Cardiac septum (tissue), 1 donor: ENCODE data around the gene PLXNA2. TPM values are rescaled to one million over a fixed set of nuclear protein-coding genes. Genes with fewer than 3 reads are reported as not detected.

ENCODE experiments used
- DNase-seq: peaks from one replicate; pipeline ENCODE4 v3.0.0-alpha.2; 2020; ENCODE audit warnings: low spot score
- intact Hi-C: fragments of 100-400 bp; cut with DNase I; formaldehyde crosslinking; loops from one replicate; pipeline ENCODE4 v1.14.0; 2022
- total RNA-seq: library from RNA; stranded (reverse); fragmentation: NEBNext Ultra II Directional; extraction: Animal tissue kit (Norgen Biotek cat#: 25700); gene quantifications from one replicate; pipeline ENCODE4 v1.2.1, GENCODE V29; 2021
- donor health status: DM: no; HTN: no; CAD: no.

The PLXNA2 gene
- total RNA-seq, 1 donor from 2014 or later = 23.8 TPM

DNA sequence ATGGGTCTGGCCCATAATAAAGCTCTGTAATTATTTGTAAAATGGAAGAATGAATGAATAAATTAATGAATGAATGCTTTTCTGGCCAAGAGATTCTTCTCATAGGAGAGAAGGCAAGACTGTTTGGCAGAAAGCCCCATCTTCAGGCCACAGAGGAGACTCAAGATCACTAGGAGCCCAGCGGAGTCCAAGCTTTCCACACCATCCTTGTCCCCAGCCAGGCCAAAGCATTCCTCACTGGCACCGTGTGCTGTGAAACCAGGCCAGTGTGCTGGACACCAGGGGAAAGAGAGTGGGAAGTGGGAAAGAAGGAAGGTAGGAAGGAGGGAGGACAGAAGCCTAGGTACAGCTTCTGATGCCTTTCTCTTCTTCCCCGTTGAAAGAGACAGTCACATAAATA is 86.4 kb downstream of the PLXNA2 start:
- intact Hi-C loops = no loop called here
- DNase-seq = no peak

- DNase-seq = no peak
- intact Hi-C loops = no loop called here
Observed at GRCh38 chr1:208156741-208157140, 87.4 kb downstream of the PLXNA2 start.

GRCh38 chr1:208156310-208156709 is 87.9 kb downstream of the PLXNA2 start:
- no peak for DNase-seq
- intact Hi-C loops = no loop called here

DNA sequence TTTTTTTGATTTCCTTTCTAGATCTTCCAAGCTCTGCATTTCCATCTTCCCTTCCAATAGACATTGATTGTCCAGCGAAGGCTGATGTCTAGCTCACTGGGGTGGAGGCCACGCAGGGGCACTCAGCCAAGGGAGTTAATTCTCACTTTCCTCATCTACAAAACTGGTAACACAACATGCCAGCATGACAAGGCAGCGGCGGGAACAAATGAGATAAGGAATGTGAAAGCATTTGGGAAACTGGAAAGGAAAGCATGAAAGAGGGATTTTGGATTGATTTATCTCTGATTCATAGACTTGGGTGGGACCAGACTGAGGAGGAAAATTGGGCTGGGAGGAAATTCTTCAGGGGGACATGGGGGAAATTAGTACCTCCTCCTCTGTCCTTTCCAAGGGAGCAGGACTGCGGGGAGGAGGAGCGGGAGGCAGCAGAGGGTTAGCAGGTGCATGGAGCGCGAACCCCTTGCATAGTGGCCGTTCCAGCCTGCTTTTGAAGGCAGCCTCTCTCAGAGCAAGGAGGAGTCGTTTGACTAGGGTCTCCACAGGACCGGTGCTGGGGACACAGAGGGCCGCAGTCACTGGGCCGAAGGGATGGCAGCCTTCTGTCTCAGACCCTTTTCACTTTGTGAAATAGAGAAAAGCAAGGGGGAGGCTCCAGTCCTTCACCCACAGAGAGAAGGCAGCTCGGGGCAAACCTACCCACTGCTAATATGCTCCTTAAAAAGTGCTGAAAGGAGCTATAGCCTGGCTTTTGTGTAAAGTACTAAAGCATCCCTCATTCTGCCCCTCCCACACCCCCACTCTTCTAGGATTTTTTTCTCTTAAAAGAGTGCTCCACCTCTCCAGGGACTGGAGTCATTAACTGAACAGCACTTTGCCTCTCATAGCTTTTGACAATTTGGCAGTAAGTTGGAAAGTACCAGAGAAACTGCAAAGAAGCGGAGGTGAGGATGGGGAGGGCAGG is 89.2 kb downstream of the PLXNA2 start:
- DNase-seq = no peak
- intact Hi-C loops = no loop called here

- intact Hi-C loops = no loop called here
Observed at GRCh38 chr1:208154040-208154439, 90.1 kb downstream of the PLXNA2 start.

DNA sequence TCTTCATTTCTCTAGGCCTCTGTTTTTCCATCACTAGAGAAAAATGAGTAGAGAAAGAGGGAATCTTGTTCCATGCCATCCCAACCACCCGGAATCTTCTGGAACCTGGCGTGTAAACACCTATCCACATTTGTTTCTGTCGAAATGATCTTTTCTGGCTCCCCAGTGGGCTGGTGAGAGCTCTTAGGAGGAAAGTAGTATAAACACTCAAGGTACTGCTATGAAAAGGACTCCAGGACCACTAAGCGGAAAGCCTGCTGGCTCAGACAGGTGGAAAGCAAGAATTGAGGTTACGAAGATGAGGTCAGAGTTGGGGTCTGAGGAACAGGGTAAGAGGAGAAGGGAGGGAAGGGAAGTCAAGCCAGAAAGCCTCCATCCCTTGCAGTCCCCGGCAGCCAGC is 90.8 kb downstream of the PLXNA2 start:
- no peak for DNase-seq
- intact Hi-C loops = no loop called here

More at GRCh38 chr1:208154040-208154439, 90.1 kb downstream of the PLXNA2 start:
- DNase-seq = no peak

DNA sequence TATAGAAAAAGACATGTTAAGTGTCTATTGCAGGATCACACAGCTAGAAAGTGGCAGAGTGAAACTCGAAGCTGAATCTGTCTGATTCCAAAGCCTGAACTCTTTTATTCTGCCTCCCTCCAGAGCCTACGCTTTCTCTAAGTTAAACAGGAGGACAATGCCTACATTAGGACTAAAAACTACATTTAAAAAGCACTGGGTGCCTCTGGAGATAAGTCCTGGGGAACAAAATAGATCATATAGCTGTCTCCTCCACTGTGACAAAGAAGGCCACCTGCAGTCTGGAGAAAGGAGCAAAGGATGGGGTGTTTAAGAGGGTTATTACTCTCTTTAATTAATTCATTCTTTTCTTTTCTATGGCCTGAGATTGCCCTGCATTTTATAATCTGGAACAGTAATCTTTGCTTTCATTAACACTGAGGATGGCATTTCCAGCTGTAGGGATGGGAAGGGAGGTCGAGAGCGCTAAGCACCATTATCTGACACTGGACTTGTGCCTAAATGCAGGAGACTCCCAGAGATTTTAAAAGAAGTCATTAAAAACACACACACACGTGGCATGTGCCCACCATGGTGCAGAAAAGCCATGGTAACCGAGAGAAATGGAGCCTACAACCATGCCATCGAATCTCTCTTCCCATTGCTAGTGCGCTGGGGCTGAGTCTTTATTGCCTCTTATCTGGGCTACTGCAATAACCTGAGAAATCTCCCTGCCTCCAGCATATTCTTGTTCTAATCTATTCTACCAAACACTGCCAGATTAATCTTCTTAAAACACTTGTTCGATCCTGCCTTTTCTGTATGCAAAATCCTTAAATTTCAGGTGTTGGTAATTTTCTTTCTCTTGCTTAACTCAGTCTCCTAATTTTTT is 92.2 kb downstream of the PLXNA2 start:
- no peak for DNase-seq
- intact Hi-C loops = no loop called here

GRCh38 chr1:208150833-208151458 is 93.2 kb downstream of the PLXNA2 start:
- no peak for DNase-seq
- intact Hi-C loops = no loop called here

DNA sequence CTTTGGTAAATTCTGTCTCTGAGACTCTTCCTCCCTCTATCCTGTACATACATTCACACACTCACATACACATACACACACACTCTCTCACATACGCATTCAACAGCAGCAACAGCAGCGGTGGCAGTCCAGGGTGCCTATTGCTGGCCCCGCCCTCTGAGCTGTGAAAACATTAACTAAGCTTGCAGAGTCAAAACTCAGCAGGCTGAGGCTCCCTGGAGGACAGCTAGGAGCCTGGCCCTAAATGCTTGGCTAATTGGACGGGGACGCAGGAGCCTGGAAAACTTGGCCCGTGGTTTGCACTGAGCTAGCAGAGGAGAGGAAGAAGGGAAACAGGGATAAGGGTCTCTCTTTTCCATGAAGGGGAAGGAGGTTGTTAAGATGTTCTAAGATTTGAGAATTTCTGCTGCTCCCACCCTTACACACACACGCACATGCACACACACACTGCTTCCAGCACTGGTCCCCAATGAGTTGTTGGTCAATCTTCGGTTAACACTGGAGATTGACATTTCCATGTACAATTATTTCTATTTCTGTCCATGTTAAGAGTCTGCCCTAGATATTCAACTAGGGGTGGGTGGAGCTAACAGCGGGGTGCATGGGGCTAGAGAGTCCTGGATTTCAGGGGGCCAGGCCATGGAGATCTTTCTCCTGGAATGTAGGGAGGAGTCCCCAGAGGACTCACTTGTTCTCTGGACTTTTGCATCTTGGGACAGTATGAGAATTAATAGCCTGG is 94.2 kb downstream of the PLXNA2 start:
- no peak for DNase-seq
- intact Hi-C loops = no loop called here

DNA sequence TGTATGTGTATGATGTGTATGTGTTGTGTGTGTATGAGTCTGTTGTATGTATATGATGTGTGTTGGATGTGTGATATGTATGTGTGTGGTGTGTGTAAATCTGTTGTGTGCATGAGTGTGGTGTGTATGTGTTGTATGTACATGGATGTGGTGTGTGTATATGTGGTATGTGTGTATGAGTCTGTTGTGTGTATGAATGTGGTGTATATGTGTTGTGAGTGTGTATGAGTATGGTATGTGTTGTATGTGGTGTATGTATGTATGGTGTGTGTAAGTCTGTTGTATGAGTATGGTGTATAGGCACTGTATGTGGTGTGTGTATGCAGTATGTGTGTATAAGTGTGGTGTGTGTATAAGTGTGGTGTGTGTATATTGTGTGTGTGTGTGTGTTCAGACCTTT is 95.0 kb downstream of the PLXNA2 start:
- intact Hi-C loops = no loop called here

GRCh38 chr1:208148380-208148779 is 95.8 kb downstream of the PLXNA2 start:
- DNase-seq = no peak
- intact Hi-C loops = no loop called here

More for the DNA sequence above, 95.0 kb downstream of the PLXNA2 start:
- no peak for DNase-seq

DNA sequence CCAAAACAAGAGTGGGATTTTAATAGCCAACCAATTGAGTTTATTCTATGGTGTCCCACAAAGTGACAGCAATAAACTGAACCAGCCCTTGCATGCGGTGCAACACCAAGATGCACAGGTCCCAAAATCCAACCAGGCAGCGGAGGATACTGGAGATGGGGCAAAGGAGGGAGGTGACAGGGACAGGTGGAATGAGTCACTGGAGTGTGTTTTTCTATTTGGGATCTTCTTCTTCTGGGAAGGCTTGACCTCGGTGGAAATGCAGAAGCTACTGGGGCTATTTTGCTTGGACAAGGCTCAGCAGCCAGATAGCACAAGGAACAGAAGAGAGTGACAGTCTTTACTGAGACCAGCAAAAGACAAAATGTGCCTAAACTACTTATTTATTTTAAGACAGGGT is 97.5 kb downstream of the PLXNA2 start:
- intact Hi-C loops = no loop called here
- DNase-seq = no peak

- no peak for DNase-seq
Observed at GRCh38 chr1:208145167-208145566, 99.0 kb downstream of the PLXNA2 start.

DNA sequence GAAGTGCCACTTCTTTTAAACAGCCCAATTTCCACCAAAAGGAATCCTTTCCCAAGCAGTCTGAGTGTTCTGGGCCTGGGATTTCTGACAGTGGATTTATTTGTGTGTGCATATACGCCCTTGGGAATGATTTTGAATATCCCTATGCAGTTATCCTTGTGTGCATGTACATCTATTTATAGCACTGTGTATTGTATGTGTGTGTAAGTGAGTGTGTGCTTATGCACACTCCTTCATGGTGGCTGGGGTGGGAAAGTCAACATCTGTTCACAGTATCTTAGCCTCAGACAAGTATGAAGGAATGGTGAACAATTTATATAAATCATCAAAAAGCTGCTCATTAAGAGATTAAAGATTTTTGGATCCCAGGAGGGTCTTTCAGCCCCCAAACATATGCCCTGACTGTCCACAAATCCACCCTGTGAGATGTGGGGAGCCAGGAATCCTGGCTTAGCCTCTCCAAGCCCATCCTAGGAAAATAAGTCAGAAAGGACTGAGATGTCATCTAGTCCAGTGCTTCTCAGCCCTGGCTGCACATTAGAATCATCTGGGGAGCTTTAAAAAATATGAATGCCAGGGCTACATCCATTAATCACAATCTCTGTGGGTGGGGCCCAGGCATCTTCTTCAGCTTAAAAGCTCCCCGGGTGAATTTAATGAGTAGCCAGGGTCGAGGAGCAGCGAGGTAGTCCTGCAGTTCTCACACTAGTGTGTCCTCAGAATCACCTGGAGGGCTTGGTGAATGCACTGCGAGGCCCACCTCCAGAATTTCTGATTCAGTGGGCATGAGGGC is 101.4 kb downstream of the PLXNA2 start:
- DNase-seq = no peak
- intact Hi-C loops = no loop called here

More at GRCh38 chr1:208145167-208145566, 99.0 kb downstream of the PLXNA2 start:
- intact Hi-C loops = no loop called here

DNA sequence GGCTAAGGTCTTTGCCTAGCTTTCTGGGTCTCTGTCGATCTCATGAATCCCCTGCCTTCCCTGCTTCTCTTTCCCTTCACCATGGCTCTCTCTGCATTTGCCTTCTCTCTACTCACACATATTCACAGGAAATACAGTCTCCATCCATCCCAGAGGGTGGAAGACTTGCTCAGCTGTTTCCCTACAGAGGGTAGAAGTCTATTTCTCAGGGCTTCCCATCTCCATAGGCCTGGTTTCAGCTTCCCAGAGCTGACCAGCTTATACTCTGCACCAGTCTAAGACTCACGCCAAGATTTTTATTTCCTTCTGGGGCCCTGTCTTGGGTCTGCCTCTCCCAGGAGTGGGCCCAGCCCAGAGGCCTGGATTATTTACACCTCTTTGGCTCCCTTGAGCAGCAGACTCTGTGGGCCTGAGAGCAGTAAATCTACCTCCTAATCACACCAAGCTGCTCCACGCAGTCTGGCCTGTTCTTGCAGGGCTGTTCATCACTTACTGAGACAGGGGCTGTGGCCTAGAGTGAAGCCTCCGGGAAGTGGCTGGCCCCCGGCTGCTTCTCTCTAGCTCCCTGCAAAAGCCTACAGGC is 102.5 kb downstream of the PLXNA2 start:
- no peak for DNase-seq
- intact Hi-C loops = no loop called here

GRCh38 chr1:208139434-208140045 is 104.6 kb downstream of the PLXNA2 start:
- no peak for DNase-seq
- intact Hi-C loops = no loop called here

GRCh38 chr1:208137193-208137592 is 107.0 kb downstream of the PLXNA2 start:
- intact Hi-C loops = no loop called here

More at GRCh38 chr1:208137193-208137592, 107.0 kb downstream of the PLXNA2 start:
- no peak for DNase-seq
